Neural progenitor cell (in vitro differentiated cells): Measurements from ENCODE around the gene MACROD2. TPM values are rescaled to one million over a fixed set of nuclear protein-coding genes. Genes with fewer than 3 reads are reported as not detected.

Experiments
- DNase-seq: peaks from one replicate; pipeline ENCODE4 v3.0.0-alpha.2; 2016; ENCODE audit warnings: low spot score
- H2AFZ ChIP-seq: fragments of 200-600 bp; sonication (generic); replicated peaks from 2 replicates; pipeline ENCODE4 v1.6.1; 2016; ENCODE audit warnings: antibody characterized with exemption
- H3F3A ChIP-seq: fragments of 200-600 bp; sonication (generic); 2 replicates; pipeline ENCODE4 v1.6.1; 2016; ENCODE audit warnings: antibody characterized with exemption, low read depth
- H3K27ac ChIP-seq: fragments of 200-600 bp; sonication (generic); 2 replicates; pipeline ENCODE4 v1.5.1; 2016; ENCODE audit warnings: mild to moderate bottlenecking
- H3K27me3 ChIP-seq: fragments of 200-600 bp; sonication (generic); 2 replicates; pipeline ENCODE4 v1.6.1; 2016; ENCODE audit warnings: mild to moderate bottlenecking, moderate library complexity
- H3K36me3 ChIP-seq: fragments of 200-600 bp; sonication (generic); 2 replicates; pipeline ENCODE4 v1.5.1; 2016
- H3K4me1 ChIP-seq: fragments of 200-600 bp; sonication (generic); 2 replicates; pipeline ENCODE4 v1.6.1; 2016; ENCODE audit warnings: mixed run types
- H3K4me2 ChIP-seq: fragments of 200-600 bp; sonication (generic); 2 replicates; pipeline ENCODE4 v1.6.1; 2016
- H3K4me3 ChIP-seq: fragments of 200-600 bp; sonication (generic); 2 replicates; pipeline ENCODE4 v1.5.1; 2016
- H3K79me2 ChIP-seq: fragments of 200-600 bp; sonication (generic); 2 replicates; pipeline ENCODE4 v1.6.1; 2016; ENCODE audit warnings: low read depth
- H3K9ac ChIP-seq: fragments of 200-600 bp; sonication (generic); 2 replicates; pipeline ENCODE4 v1.6.1; 2016
- H3K9me3 ChIP-seq: fragments of 200-600 bp; sonication (generic); 2 replicates; pipeline ENCODE4 v1.5.1; 2016; ENCODE audit warnings: low read depth
- H4K20me1 ChIP-seq: fragments of 200-600 bp; sonication (generic); 2 replicates; pipeline ENCODE4 v1.6.1; 2016; ENCODE audit warnings: low read depth
- H3K27ac Mint-ChIP-seq: 3 replicates; pipeline ENCODE4 v1.8.0; 2021; ENCODE audit warnings: mixed read lengths
- H3K27me3 Mint-ChIP-seq: 2 replicates; pipeline ENCODE4 v1.8.0; 2022; ENCODE audit warnings: low read depth, mild to moderate bottlenecking, inconsistent platforms, moderate library complexity, mixed read lengths; ENCODE audit not compliant: insufficient read depth
- H3K36me3 Mint-ChIP-seq: 3 replicates; pipeline ENCODE4 v1.8.0; 2021; ENCODE audit warnings: mixed read lengths
- H3K4me1 Mint-ChIP-seq: 3 replicates; pipeline ENCODE4 v1.8.0; 2021; ENCODE audit warnings: mixed read lengths
- H3K4me3 Mint-ChIP-seq: 3 replicates; pipeline ENCODE4 v1.8.0; 2021; ENCODE audit warnings: mild to moderate bottlenecking, moderate library complexity, mixed read lengths
- H3K9me3 Mint-ChIP-seq: 3 replicates; pipeline ENCODE4 v1.8.0; 2020; ENCODE audit warnings: mixed read lengths
- EZH2 ChIP-seq: fragments of 200-600 bp; sonication (generic); IDR thresholded peaks from 2 replicates; pipeline ENCODE4 v1.6.1; 2017; ENCODE audit warnings: antibody characterized with exemption, mild to moderate bottlenecking, moderate library complexity
- EZH2phosphoT487 ChIP-seq: fragments of 200-600 bp; sonication (generic); IDR thresholded peaks from 2 replicates; pipeline ENCODE4 v1.6.1; 2017; ENCODE audit warnings: antibody characterized with exemption
- total RNA-seq: library from RNA; depleted of rRNA; stranded (reverse); fragments of >200 nt; gene quantifications from 2 replicates; pipeline ENCODE4 v1.2.3, GENCODE V29; 2015; ENCODE audit warnings: low replicate concordance
- TF ChIP-seq, protein P1 (sequence below): fragments of 200-600 bp; sonication (generic); IDR thresholded peaks from 2 replicates; pipeline ENCODE4 v1.5.1; 2017; ENCODE audit warnings: antibody characterized with exemption, mild to moderate bottlenecking

MACROD2 gene
- total RNA-seq, 1 donor from 2014 or later, result 11.9 TPM

DNA sequence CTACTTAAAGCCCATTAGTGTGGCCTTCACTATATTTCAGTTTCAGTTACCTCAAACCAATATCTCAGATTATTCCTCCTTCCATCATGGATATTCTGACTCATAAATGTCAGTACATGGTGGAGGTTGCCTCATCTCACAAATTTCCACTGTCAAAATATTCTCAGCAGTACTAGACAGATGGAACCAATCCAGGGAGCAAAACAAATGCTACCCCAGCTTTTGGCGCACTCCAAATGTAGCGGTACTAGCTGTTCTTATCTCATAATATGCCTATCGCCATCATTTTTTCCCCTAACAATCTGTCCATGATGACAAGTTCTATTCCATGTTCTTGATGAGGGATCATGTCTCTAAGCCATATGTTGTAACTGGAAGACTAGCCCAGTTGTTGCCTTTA lies 1551.8 kb downstream of the MACROD2 start:
- no peaks in the 10 kb centered on the region for H3F3A ChIP-seq
- H3K9me3 ChIP-seq, result no peaks in the 10 kb centered on the region
- no peak overlapping the region for H3K4me3 ChIP-seq
- Mint-ChIP-seq H3K4me1 (peaks cover 2% of the 10 kb centered on the region), H3K27me3 (peaks cover 3% of the 10 kb centered on the region), H3K27ac (no peak overlapping the region), H3K36me3 (no peaks in the 10 kb centered on the region), H3K9me3 (peaks cover 7% of the 10 kb centered on the region), H3K4me3 (no peak overlapping the region)
- no peak for DNase-seq
- no peak overlapping the region for H3K9ac ChIP-seq
- no peaks in the 10 kb centered on the region for H4K20me1 ChIP-seq
- no peaks in the 10 kb centered on the region for H3K27me3 ChIP-seq
- TF ChIP-seq, protein P1, sequence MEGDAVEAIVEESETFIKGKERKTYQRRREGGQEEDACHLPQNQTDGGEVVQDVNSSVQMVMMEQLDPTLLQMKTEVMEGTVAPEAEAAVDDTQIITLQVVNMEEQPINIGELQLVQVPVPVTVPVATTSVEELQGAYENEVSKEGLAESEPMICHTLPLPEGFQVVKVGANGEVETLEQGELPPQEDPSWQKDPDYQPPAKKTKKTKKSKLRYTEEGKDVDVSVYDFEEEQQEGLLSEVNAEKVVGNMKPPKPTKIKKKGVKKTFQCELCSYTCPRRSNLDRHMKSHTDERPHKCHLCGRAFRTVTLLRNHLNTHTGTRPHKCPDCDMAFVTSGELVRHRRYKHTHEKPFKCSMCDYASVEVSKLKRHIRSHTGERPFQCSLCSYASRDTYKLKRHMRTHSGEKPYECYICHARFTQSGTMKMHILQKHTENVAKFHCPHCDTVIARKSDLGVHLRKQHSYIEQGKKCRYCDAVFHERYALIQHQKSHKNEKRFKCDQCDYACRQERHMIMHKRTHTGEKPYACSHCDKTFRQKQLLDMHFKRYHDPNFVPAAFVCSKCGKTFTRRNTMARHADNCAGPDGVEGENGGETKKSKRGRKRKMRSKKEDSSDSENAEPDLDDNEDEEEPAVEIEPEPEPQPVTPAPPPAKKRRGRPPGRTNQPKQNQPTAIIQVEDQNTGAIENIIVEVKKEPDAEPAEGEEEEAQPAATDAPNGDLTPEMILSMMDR, result no peak
- TF ChIP-seq EZH2phosphoT487, result no peak
- TF ChIP-seq EZH2, result no peak
- H3K4me1 ChIP-seq, result no peaks in the 10 kb centered on the region
- no peaks in the 10 kb centered on the region for H3K79me2 ChIP-seq
- no peak overlapping the region for H3K4me2 ChIP-seq
- H3K27ac ChIP-seq, result no peak overlapping the region
- H2AFZ ChIP-seq, result no peak overlapping the region
- H3K36me3 ChIP-seq, result no peaks in the 10 kb centered on the region

DNA sequence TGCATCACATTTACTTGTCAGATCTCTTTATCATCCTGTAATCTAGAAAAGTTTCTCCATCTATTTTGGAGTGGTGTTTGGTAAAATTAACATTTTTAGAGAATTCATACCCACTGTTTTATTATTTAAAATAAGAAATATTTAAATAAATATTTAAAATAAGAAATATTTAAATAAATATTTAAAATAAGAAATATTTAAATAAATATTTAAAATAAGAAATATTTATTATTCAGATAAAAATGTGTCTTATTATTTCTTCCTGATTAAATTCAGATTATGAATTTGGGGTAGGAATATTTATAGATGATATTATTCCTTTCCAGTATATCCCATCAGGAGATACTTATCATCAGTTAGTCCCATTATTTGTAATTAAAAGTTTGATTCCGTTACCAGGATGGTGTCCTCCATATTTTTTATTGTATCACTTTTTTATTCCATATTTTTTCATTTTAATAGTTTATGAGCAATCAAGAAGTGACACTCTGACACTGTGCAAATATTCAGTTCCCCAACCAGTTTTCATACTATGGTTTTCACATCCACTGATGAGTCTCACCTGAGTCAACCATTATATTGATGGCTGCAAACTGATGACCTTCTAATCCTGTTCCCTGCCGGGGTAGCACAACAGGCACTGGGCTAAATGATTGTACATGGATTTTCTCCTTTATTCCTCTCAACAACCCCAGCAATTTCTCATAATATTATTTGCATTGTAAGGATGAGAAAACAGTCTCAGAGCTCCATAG lies 1555.0 kb downstream of the MACROD2 start:
- TF ChIP-seq, protein P1, result no peak
- TF ChIP-seq EZH2, result no peak
- no peak overlapping the region for H3K4me2 ChIP-seq
- no peaks in the 10 kb centered on the region for H3K27me3 ChIP-seq
- Mint-ChIP-seq H3K36me3 (peaks cover 2% of the 10 kb centered on the region), H3K9me3 (peaks cover 17% of the 10 kb centered on the region), H3K27ac (no peak overlapping the region), H3K4me1 (no peaks in the 10 kb centered on the region), H3K27me3 (peaks cover 3% of the 10 kb centered on the region), H3K4me3 (no peak overlapping the region)
- no peaks in the 10 kb centered on the region for H4K20me1 ChIP-seq
- H3K4me1 ChIP-seq, result no peaks in the 10 kb centered on the region
- H3F3A ChIP-seq, result no peaks in the 10 kb centered on the region
- peaks cover 3% of the 10 kb centered on the region for H3K9me3 ChIP-seq
- DNase-seq, result no peak
- H3K79me2 ChIP-seq, result no peaks in the 10 kb centered on the region
- H3K4me3 ChIP-seq, result no peak overlapping the region
- no peaks in the 10 kb centered on the region for H3K36me3 ChIP-seq
- H3K9ac ChIP-seq, result no peak overlapping the region
- H3K27ac ChIP-seq, result no peak overlapping the region
- H2AFZ ChIP-seq, result no peak overlapping the region

DNA sequence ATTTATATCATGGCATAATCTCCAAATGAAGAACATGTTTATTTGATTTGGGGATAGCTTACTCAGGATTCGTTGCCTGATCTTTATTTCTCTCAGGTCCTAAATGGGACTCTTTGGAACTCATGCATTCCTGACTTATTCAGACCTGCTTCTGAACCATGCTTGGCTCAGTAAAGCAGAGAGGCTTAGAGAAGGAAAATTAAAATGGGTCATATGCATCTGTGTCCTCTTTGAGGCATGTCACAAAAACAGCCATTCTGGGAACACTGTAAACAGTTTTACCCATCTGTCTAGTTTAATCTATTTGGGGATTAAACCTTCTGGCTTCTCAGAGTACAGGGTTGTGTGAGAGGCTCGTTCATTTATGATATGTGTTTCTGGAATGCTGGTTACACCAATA lies 1560.6 kb downstream of the MACROD2 start:
- no peak for DNase-seq
- H3K4me3 ChIP-seq, result no peak overlapping the region
- Mint-ChIP-seq H3K4me3 (no peak overlapping the region), H3K27ac (no peak overlapping the region), H3K9me3 (peaks cover 32% of the 10 kb centered on the region), H3K4me1 (peaks cover 4% of the 10 kb centered on the region), H3K36me3 (peaks cover 5% of the 10 kb centered on the region), H3K27me3 (peaks cover 4% of the 10 kb centered on the region)
- H3K36me3 ChIP-seq, result no peaks in the 10 kb centered on the region
- no peak overlapping the region for H3K27ac ChIP-seq
- no peak overlapping the region for H3K4me2 ChIP-seq
- peaks cover 2% of the 10 kb centered on the region for H3K4me1 ChIP-seq
- H2AFZ ChIP-seq, result no peak overlapping the region
- H3K27me3 ChIP-seq, result no peaks in the 10 kb centered on the region
- H3K9ac ChIP-seq, result no peak overlapping the region
- TF ChIP-seq, protein P1, result no peak
- no peak for TF ChIP-seq EZH2
- no peak for TF ChIP-seq EZH2phosphoT487
- H3K9me3 ChIP-seq, result peaks cover 3% of the 10 kb centered on the region
- no peaks in the 10 kb centered on the region for H4K20me1 ChIP-seq
- no peaks in the 10 kb centered on the region for H3K79me2 ChIP-seq
- H3F3A ChIP-seq, result peaks cover 1% of the 10 kb centered on the region
